Kidney epithelial cell (primary cell): ENCODE measurements around the gene TGM6. TPM values are rescaled to one million over a fixed set of nuclear protein-coding genes. Genes with fewer than 3 reads are reported as not detected.

Experiments used
- DNase-seq: peaks from one replicate; pipeline ENCODE4 v3.0.0-alpha.2; 2010; ENCODE audit warnings: low read depth
- H3K27me3 ChIP-seq: 2 replicates; pipeline ENCODE4 v1.6.0; 2011; ENCODE audit warnings: low read length; ENCODE audit not compliant: control insufficient read depth, insufficient read depth
- H3K36me3 ChIP-seq: 2 replicates; pipeline ENCODE4 v1.5.1; 2011; ENCODE audit warnings: low read length; ENCODE audit not compliant: control insufficient read depth, insufficient read depth
- H3K4me3 ChIP-seq: 2 replicates; pipeline ENCODE4 v1.5.1; 2011; ENCODE audit warnings: low read depth, mild to moderate bottlenecking, control low read depth, low read length
- total RNA-seq: library from RNA; depleted of rRNA; stranded (reverse); fragments of >200 nt; gene quantifications from 2 replicates; pipeline ENCODE4 v1.2.3, GENCODE V29; 2015
- TF ChIP-seq, protein P1 (sequence below): IDR thresholded peaks from 2 replicates; pipeline ENCODE4 v1.5.1; 2011; ENCODE audit warnings: mild to moderate bottlenecking, moderate library complexity, low read length, control low read depth, inconsistent platforms; ENCODE audit not compliant: insufficient read depth, poor library complexity, severe bottlenecking

TGM6 gene
- total RNA-seq, 1 donor from 2014 or later: not detected

DNA sequence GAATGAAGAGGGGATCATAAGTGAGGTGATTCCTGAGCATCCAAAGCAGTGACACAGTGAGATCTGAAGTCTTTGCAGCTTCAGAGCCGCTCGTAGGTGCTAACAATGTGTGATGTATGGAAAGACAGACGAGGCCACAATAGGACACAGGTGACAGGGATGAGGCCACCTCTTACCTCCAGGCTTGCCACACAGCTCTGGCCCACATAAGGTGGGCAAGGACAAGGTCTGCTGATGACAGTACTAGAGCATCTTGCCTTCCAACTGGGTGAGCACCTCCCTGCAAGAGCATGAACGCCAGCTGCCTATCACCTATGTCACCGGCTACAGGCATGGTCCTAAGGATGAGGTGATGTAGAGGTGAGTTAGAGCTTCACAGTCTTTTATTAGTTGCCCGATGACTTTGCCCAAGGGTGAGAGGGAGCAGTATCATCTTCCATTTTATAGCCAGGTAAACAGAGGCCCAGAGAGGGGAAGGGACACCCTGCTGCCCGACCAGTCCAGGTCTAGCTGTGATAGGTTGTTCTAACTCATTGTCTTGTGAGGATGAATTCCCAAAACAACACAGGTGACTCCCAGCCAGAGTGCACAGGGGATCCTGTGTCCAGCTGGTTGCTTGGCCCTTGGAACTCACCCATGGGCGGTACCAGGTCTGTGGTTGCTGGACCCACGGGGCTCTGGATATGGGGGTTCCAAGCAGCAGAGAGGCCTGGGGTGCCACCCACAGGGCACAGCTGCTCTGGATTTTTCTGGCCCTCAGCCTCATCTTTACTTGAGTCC, 6.2 kb upstream of the TGM6 start:
- no peaks in the 10 kb centered on the region for H3K27me3 ChIP-seq
- no peak for DNase-seq

GRCh38 chr20:2378893-2379292, 1.8 kb upstream of the TGM6 start:
- no peak for DNase-seq
- Histone ChIP-seq H3K27me3 (no peaks in the 10 kb centered on the region), H3K4me3 (no peak overlapping the region), H3K36me3 (no peaks in the 10 kb centered on the region)
- TF ChIP-seq, protein P1, sequence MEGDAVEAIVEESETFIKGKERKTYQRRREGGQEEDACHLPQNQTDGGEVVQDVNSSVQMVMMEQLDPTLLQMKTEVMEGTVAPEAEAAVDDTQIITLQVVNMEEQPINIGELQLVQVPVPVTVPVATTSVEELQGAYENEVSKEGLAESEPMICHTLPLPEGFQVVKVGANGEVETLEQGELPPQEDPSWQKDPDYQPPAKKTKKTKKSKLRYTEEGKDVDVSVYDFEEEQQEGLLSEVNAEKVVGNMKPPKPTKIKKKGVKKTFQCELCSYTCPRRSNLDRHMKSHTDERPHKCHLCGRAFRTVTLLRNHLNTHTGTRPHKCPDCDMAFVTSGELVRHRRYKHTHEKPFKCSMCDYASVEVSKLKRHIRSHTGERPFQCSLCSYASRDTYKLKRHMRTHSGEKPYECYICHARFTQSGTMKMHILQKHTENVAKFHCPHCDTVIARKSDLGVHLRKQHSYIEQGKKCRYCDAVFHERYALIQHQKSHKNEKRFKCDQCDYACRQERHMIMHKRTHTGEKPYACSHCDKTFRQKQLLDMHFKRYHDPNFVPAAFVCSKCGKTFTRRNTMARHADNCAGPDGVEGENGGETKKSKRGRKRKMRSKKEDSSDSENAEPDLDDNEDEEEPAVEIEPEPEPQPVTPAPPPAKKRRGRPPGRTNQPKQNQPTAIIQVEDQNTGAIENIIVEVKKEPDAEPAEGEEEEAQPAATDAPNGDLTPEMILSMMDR: no peak

More for the DNA sequence above, 6.2 kb upstream of the TGM6 start:
- H3K4me3 ChIP-seq: no peak overlapping the region
- no peaks in the 10 kb centered on the region for H3K36me3 ChIP-seq
- TF ChIP-seq, protein P1: no peak

DNA sequence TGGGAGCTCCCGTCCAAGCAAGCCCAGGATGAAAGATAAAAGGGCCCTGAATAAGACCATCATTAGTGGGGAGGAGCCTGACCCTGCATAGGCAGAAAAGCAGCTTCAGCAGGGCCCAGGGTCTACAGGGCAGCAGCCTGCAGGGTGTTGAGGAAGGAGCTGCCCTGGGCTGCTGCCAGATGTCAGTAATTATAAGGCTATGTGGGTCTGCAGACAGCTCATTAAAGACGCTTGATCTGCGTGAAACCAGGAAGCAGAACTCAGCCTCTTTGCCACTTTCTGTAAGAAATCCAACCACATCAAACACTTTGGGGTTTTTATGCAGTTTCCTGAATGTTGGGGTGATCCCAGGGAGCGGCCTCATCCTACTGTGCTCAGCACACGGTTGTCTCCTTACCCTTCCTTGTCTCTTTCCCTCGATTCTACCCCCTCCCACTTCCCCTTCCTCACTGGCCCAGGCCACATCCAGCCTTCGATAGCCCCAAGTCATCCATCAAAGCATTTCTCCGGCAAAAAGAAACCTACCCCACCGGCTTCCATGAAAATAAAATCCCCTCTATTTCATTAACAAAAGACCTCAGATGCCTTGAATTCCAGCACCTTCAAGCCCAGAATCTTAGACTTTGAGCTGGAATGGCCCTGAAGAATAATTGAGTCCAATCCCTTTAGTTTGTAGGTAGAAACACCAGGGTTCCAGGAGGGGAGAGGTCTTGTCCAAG, 1.0 kb upstream of the TGM6 start:
- TF ChIP-seq, protein P1: no peak
- Histone ChIP-seq H3K36me3 (no peaks in the 10 kb centered on the region), H3K27me3 (no peaks in the 10 kb centered on the region), H3K4me3 (no peak overlapping the region)
- DNase-seq: no peak

- TF ChIP-seq, protein P1: no peak
- Histone ChIP-seq H3K4me3 (no peak overlapping the region), H3K27me3 (no peaks in the 10 kb centered on the region), H3K36me3 (no peaks in the 10 kb centered on the region)
- DNase-seq: no peak
Observed at GRCh38 chr20:2381303-2381702, 602 bp downstream of the TGM6 start.

DNA sequence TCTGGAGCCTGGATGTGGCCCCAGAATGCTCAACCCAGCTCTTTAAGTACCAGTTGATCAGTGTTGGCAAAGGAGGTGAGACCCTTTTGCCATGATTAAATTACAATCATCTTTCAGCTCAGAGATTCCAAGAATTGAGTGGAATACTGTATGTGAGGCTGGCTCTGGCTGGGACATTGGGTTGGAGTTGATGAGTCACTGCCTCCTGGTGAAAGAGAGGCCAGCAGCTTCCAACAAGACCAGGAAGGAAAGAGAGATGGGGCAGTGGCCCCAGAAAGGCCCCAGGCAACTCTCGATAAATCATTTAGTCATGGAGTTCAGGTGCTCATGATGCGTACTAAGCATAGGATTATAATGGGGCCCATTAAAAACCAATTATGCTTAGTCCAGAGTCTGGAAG, 2.1 kb downstream of the TGM6 start:
- no peaks in the 10 kb centered on the region for H3K36me3 ChIP-seq
- TF ChIP-seq, protein P1: no peak
- H3K27me3 ChIP-seq: no peaks in the 10 kb centered on the region
- DNase-seq: no peak
- H3K4me3 ChIP-seq: no peak overlapping the region
